Pulmonary artery endothelial cell (primary cell): ENCODE measurements around the gene MCL1. TPM values are rescaled to one million over a fixed set of nuclear protein-coding genes. Genes with fewer than 3 reads are reported as not detected.
A peak's percentile ranks its signal among the peaks of the same experiment; 100 is the strongest.
"Not testable (repeated sequence)": the region's sequence is repeated elsewhere in the genome, so short reads cannot be mapped to it uniquely, and the experiment has no call there.

ENCODE experiments used
- DNase-seq: peaks from one replicate; pipeline ENCODE4 v3.0.0-alpha.2; 2011; ENCODE audit warnings: low read depth, low spot score
- total RNA-seq: library from RNA; depleted of rRNA; stranded (reverse); fragments of >200 nt; gene quantifications from 2 replicates; pipeline ENCODE4 v1.2.3, GENCODE V29; 2014

MCL1 gene
- total RNA-seq, 1 donor from 2014 or later: 227 TPM

DNA sequence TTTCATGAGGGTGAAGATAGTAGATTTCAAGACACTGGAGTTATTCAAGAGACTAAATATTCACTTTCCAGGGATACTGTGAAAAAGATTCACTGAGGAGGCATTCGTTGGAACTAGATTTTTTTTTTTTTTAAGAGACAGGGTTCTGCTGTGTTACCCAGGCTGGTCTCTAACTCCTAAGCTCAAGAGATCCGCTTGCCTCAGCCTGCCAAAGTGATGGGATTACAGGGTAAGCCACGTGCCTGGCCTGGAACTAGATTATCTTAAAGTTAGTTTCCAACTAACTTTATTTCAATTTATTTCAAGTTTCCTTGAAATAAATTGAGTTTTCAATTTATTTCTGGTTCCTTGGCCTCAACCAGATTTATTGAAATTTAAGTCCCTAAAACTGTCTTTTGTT lies 24.3 kb upstream of the MCL1 start:
- no peak for DNase-seq

DNA sequence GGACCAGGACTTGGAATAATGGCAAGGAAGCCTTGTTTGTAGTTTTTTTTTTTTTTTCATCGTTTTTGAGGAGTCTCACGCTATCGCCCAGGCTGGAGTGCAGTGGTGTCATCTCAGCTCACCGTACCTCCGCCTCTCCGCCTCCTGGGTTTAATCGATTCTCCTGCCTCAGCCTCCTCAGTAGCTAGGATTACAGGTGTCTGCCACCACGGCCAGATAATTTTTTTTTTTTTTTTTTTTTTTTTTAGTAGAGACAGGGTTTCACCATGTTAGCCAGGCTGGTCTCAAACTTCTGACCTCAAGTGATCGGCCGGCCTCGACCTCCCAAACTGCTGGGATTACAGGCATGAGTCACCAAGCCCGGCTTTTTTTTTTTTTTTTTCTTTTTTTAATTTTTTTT lies 23.0 kb upstream of the MCL1 start:
- not testable (repeated sequence) for DNase-seq

- no peak for DNase-seq
Observed at GRCh38 chr1:150601540-150601939, 22.1 kb upstream of the MCL1 start.

DNA sequence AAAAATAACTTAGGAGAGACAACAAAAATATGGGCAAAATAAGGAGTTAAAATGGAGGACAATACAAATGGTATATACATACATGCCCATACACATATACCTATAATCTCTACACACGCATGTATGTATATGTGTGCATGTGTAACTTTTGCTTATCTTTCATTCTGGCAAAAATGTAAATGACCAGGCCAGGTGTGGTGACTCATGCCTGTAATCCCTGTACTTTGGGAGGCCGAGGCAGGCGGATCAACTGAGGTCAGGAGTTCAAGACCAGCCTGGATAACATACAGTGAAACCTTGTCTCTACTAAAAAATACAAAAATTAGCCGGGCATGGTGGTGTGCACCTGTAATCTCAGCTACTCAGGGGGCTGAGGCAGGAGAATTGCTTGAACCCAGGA lies 18.9 kb upstream of the MCL1 start:
- not testable (repeated sequence) for DNase-seq

DNA sequence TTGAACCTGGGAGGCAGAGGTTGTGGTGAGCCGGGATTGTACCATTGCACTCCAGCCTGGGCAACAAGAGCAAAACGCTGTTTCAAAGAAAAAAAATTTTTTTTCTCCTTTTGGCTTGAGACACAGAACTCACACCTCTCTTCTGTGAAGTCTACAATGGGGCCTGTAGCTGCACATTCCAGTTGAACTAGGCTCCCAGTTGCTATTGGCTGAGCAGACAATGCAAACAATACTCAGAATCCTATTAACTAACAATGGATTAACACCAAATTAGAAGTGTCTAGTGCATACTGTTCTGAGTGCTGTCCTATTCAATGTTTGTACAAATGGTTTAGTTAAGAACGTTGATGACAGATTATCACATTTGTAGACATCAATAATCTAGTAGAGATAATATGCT lies 17.6 kb upstream of the MCL1 start:
- no peak for DNase-seq

- DNase-seq: no peak
Observed at GRCh38 chr1:150596095-150596892, 16.9 kb upstream of the MCL1 start.

GRCh38 chr1:150582371-150582770 lies 3.0 kb upstream of the MCL1 start:
- DNase-seq: no peak

- not testable (repeated sequence) for DNase-seq
Observed at GRCh38 chr1:150581962-150582361, 2.6 kb upstream of the MCL1 start.

GRCh38 chr1:150581437-150581836 lies 2.0 kb upstream of the MCL1 start:
- not testable (repeated sequence) for DNase-seq

DNA sequence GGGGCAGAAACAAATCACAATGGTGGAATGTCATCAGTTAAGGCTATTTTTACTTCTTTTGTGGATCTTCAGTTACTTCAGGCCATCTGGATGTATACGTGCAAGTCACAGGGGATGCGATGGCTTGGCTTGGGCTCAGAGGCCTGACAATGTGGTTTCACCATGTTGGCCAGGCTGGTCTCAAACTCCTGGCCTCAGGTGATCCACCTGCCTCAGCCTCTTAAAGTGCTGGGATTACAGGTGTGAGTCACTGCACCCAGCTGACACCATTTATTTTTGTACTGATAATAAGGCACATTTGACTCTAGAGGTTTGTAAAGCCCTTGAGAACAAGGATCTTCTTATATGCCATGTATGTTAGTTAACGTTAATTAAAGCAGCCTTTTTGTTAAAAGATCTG lies 1.6 kb upstream of the MCL1 start:
- not testable (repeated sequence) for DNase-seq

GRCh38 chr1:150579945-150580642 lies 684 bp upstream of the MCL1 start:
- DNase-seq: no peak

DNA sequence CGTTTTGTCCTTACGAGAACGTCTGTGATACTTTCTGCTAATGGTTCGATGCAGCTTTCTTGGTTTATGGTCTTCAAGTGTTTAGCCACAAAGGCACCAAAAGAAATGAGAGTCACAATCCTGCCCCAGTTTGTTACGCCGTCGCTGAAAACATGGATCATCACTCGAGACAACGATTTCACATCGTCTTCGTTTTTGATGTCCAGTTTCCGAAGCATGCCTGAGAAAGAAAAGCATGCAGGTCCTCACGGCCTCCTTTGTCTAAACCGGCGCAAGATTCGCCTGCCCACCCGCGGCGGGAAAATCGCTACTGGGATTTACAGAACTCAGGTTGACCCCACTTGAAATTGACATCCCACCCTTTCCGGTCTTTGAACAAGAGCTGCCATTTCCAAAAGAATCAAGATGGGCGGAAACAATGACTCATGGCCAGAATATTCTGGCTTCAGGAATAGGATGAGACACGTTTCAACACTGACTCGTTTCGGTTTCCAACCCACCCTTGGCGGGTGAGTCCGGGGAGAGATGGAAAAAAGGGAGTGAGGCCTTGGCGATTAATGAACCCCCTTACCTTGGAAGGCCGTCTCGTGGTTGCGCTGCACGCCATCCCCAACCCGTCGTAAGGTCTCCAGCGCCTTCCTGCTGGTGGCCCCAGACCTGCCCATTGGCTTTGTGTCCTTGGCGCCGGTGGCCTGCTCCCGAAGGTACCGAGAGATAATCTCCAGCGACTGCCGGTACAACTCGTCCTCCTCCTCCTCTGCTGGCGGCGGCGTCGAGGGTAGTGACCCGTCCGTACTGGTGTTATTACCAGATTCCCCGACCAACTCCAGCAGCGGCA lies 919 bp downstream of the MCL1 start:
- peak; percentile 83 for DNase-seq

GRCh38 chr1:150577557-150578271 lies 1.7 kb downstream of the MCL1 start:
- no peak for DNase-seq

DNA sequence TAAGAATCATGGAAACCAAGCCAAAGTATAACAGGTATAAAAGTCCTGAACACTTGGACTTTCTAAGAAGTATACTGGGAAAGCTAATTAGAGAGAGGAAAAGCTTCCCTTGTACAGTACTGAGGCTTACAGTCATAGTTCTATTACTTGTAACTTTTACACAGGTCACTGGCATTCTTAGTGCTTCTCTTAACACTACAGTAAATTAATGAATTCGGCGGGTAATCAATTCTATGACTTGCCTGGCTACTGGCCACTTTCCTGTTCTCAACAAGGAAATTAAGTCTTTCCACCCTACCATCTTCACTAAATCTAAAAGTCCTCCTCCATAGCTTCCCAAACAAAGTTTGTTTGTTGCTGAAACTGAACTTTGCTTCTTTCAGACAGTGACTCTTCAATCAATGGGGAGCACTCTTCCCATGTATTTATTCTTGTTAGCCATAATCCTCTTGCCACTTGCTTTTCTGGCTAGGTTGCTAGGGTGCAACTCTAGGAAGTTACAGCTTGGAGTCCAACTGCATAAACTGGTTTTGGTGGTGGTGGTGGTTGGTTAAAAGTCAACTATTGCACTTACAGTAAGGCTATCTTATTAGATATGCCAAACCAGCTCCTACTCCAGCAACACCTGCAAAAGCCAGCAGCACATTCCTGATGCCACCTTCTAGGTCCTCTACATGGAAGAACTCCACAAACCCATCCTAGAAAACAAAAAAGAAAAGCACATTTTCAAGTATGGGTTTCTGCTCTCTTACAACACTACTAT lies 2.4 kb downstream of the MCL1 start:
- no peak for DNase-seq

DNA sequence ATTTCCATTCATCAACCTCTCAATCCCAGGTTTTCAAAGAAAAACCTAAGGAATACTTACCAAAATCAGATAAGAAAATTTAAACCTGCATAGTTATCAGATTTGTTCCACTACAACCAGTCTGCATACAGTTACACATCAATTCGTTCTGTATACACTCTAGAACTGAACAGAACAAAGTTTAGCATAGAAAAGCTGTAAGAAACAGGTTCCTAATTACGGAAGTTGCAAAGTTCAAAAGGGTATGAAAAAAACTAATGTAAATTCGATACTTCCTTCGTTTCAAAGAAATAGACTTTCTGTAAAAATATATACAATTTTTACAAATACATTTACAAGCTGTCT lies 3.1 kb downstream of the MCL1 start:
- DNase-seq: no peak

- DNase-seq: no peak
Observed at GRCh38 chr1:150575518-150576366, 3.7 kb downstream of the MCL1 start.

GRCh38 chr1:150575072-150575489 lies 4.3 kb downstream of the MCL1 start:
- DNase-seq: no peak

DNA sequence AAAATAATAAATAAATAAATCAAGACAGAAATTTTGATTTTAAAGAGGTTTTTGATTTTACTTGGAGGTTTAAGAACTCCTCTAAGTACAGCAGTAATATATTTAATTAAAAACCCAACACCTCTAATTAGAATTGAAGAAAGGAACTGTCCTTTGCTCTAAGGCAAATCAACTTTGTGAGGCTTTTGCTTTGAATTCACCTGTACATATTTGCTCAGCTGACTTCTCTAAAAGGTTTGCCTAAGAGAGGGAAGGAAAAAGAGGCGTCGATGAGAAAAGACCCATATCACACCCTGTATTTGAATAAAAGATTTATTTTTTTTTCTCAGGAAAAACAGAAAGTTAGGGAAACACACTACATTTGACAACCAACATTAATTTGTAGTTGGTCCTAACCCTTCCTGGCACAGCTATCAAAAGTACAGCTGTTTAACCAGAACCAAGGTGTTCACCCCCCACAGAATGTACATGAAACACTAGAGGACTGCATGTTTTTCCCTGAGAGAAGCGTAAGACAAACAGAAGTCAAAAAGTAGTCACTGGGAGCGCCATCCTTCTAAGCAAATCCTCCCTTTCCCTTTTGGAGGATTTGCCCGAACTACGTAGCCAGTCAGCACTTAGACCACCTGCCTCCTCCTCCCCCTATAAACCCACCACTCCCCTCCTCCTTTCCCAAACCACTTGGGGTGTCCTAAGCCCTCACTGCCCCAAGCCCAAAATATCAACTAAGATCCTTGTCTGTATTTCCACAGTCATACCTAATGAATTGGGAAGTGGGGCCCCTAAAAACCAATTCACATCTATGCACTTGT lies 4.9 kb downstream of the MCL1 start:
- no peak for DNase-seq

GRCh38 chr1:150573648-150574071 lies 5.8 kb downstream of the MCL1 start:
- DNase-seq: not testable (repeated sequence)
